DMS114 treated with DMSO at 0.1 percent for 48 hours (cell line): ENCODE data around the gene RSPH3.
A peak's percentile ranks its signal among the peaks of the same experiment; 100 is the strongest.
"Not testable (repeated sequence)": the region's sequence is repeated elsewhere in the genome, so short reads cannot be mapped to it uniquely, and the experiment has no call there.

Source experiments
- DNase-seq: peaks from one replicate; lab custom pipeline; 2025; ENCODE audit not compliant: unreplicated experiment; lab: John Stamatoyannopoulos, UW

Gene RSPH3, protein sequence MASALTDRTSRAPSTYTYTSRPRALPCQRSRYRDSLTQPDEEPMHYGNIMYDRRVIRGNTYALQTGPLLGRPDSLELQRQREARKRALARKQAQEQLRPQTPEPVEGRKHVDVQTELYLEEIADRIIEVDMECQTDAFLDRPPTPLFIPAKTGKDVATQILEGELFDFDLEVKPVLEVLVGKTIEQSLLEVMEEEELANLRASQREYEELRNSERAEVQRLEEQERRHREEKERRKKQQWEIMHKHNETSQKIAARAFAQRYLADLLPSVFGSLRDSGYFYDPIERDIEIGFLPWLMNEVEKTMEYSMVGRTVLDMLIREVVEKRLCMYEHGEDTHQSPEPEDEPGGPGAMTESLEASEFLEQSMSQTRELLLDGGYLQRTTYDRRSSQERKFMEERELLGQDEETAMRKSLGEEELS

DNA sequence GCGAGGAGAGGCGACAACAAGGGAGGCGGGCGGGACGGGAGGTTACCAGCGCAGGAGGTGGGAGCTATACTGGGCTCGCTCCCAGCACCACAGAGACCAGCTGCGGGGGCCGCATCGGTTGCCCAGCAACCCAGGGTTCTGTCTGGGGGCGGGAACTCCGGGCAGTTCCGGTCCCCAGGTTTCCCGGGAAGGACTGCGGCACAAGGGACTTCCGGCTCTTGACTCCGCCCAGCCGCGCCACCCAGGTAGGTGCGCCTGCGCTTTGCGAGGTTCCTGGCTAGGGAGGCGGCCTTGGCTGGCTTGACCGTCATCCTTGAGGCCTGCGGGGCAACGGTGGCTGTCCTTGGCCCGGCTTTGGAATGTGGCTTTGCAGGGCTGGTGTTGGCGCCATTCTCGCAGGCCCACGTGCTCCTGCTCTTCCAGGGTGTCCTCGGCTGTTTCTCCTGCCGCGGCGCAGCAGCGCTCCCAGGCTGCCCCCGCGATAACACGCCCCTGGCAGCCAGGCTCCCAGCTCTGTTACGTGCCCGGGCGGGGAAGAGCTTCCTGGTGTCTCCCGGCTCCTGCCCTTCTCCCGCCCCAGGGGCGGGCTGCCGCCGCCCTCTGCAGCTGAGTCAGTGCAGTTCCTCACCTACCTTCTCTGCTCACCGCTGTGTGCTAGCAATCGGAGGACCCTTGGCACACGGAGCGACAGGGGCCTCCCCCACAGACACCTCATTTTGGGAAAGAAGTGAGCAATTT, at the start of gene RSPH3:
RSPH3 (minus strand) TSS at position 537 of the 738 bp plus-strand sequence. CDS start 652 bp downstream, outside the sequence.
- peak; percentile 70 for DNase-seq

- DNase-seq, result no peak
Observed at GRCh38 chr6:159047891-159048685, 48.1 kb upstream of the RSPH3 start.

GRCh38 chr6:159045801-159046200, 45.8 kb upstream of the RSPH3 start:
- DNase-seq, result no peak

DNA sequence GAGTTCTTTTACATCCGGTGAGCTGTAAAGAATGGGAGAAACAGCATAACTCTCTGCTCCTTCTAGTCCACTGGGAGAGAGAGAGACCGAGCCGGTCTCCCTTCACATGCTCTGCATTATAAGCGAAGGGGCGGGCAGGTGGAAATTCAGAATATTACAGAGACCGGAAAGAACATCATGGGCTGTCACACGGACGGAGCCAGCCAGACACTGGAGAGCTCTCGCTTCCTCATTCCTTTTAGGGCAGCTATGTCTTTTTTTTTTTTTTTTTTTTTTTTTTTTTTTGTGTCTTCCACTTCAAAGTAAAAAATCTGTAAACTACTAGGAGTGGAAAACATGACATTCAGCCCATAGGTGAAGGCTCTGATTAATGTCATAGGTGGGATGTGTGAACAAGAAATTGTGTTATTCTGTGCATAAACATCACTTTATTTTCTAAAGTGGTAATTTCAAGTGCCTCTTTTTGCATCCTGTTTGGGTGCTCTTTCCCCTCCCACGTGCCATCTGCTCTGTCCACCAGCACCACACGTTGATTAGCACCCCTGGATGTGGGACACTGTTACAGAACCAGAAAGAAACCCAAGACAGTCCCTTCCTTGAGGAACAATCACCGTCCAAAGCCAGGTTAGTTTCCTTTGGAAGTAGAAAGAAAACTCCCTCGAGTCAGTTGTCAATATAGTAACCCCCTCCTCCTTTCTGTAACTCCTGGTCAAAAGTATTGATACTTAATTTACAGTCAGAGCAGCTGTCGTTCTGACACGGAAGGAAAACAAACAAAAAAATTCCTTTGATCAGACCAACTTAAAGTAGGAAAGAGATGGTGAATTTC, 45.1 kb upstream of the RSPH3 start, which contains the start of gene TAGAP:
TAGAP (minus strand) TSS at position 93 of the 829 bp plus-strand sequence. CDS start 845 bp downstream, outside the sequence.
- DNase-seq, result no peak

DNA sequence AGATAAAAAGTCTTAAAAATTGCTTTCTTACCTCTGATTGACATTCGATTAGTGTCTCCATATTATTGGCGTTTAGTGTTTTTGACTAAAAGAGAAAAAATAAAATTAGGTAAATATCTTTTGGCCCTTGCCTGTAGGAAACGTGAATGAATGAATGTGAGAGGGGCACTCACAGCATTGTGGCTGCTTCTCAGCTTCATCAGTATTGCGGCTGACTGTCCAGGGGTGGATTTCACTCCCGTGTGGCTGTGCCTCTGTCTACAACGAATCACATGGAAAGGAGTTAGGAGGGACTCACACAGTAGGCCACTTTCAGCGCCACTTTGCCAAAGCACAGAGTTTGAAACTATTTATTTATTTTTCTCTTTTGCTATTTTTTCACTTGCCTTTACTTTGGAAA, 43.9 kb upstream of the RSPH3 start:
- DNase-seq, result no peak

- DNase-seq, result no peak
Observed at GRCh38 chr6:159043251-159043650, 43.2 kb upstream of the RSPH3 start.

DNA sequence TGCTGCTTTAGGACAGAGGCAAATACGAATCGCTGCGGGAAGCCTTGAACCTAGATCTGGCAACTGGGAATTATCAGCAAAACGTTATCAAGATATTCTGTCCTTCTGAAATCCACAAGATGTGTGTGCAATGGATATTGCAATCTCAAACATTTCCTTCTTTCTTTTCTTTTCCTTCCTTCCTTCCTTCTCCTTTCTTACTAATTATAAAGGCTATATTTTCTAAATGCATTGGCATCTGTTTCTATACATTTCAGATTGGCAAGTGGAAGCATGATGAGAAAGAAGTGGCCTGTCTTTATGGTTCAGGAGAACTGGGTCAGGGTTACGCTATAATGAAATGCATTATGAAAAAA, 42.8 kb upstream of the RSPH3 start:
- no peak for DNase-seq

DNA sequence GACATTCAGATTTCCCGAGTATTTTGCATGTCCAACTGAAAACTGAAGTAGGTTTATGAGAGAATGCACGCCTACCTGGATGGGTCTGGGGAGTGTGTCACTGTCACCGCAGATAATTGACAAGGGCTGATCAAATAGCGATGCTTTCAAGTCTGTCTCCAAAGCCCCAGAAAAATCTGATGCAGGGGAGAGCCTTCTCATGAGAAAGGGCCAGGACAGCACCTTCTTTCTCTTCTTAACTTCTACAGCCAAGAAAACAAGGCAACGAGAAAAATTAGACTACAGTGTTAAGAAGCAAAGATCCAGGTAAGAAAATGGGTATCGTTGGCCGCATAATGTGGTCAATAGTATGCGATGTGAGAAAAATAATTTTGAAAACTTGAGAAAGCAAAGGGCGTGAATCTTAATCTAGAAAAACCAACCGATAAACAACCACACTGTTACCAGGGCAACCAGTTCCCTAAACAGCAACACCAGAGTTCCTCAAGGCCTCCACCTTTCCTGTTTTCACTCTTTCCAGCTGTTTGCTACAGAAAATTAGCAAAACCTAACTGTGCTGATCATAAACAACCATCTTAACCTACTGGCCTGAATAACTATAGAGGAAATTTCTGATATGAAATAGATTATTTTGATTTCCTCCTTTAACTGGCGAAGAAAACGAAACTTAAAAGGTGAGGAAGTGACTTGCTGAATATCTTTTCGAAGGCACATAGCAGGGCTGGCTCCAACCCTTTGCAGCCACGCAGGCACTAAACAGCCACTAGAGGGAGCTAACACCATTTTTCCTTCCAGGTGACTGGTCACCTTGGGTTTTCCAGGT, 42.2 kb upstream of the RSPH3 start:
- DNase-seq, result peak; percentile 31

GRCh38 chr6:159041181-159041580, 41.2 kb upstream of the RSPH3 start:
- DNase-seq, result no peak

DNA sequence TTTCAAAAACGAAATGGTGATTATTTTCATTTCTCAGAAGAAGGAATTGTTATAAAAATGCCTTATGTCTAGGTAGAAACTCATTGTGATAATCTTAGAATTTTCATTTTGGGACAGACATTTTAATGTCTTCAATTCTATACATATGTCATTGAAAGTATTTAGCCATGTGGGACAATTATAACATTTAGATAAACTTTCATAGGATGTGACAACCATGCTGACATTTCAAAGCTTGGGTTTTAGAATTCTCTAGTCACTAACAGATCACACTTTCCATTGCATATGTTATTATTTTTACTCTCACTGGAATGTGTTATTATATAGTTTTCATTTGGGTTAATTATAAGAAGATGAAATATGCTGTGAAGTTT, 39.9 kb upstream of the RSPH3 start:
- no peak for DNase-seq

GRCh38 chr6:159038914-159039884, 39.2 kb upstream of the RSPH3 start:
- DNase-seq, result no peak

- DNase-seq, result not testable (repeated sequence)
Observed at GRCh38 chr6:159038318-159038717, 38.3 kb upstream of the RSPH3 start.

- DNase-seq, result no peak
Observed at GRCh38 chr6:159037756-159038290, 37.8 kb upstream of the RSPH3 start.

DNA sequence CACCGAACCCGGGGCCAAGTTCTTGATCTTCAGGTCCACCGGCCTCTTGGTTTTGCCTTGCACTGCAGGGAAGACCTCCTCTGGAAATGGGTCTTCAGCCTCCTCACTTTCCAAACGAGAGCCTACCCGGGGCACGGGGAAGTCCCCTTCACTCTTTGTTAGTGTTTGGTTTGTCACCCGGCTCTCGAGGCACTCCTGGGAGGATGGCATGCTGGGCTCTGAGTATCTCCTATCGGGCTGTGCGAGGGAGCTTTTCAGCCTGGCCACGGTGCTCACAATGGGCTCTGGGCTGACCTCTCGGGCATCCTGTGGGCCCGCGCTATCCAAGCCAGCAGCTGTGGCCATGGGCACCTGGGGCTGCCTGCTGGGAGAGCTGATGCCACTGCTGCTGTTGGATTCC, 36.7 kb upstream of the RSPH3 start:
- no peak for DNase-seq

GRCh38 chr6:159035891-159036290, 35.9 kb upstream of the RSPH3 start:
- no peak for DNase-seq

GRCh38 chr6:159033160-159034049, 33.4 kb upstream of the RSPH3 start:
- DNase-seq, result no peak

DNA sequence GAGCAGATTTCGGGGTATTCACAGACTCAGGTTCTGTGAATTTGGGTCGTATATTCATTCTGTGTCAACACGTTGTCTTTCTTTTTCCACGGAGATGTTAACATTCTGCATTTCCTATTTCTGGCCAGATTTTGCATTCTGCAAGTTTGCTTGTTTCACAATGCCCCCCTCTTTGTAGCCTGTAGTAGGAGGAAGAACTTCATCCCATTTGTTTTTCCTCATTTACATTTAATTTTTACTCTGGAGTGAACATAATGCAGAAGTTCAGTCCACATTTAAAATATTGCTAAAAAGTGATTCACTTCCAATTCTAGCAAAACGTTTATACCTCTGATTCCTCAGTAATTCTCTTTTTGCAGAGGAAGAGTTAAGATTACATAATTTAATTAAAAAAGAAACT, 31.8 kb upstream of the RSPH3 start:
- DNase-seq, result no peak
